HepG2 (cell line): ENCODE results near the gene ZNF132. TPM values are rescaled to one million over a fixed set of nuclear protein-coding genes. Genes with fewer than 3 reads are reported as not detected.

Experiments used
- CEBPB ChIP-seq: IDR thresholded peaks from 2 replicates; pipeline ENCODE4 v1.6.1; 2011; ENCODE audit warnings: low read depth, low read length, improper control_type of control experiment, borderline replicate concordance
- FOXO1 ChIP-seq: sonication (generic); formaldehyde crosslinking; IDR thresholded peaks from 2 replicates; pipeline ENCODE4 v1.4.0; 2020; ENCODE audit warnings: missing genetic modification reagents
- KLF16 ChIP-seq, 2 experiments: sonication (generic) in 1 of 2; formaldehyde crosslinking in 1 of 2; IDR thresholded peaks; 2 replicates each; pipeline versions ENCODE4 v1.6.1 to v1.8.0; 2016 to 2023; ENCODE audit warnings: missing genetic modification reagents in 2 of 2, missing compliant biosample characterization in 1 of 2
- PITX1 ChIP-seq: sonication (generic); formaldehyde crosslinking; IDR thresholded peaks from 2 replicates; pipeline ENCODE4 v1.5.1; 2020; ENCODE audit warnings: mild to moderate bottlenecking, missing genetic modification reagents
- RFX1 ChIP-seq: fragments of 450-650 bp; IDR thresholded peaks from 2 replicates; pipeline ENCODE4 v1.6.1; 2017
- SP1 ChIP-seq, 2 experiments: fragments of 450-650 bp in 1 of 2; sonication (generic) in 1 of 2; formaldehyde crosslinking in 1 of 2; IDR thresholded peaks; 2 replicates each; pipeline versions ENCODE4 v1.4.0 to v1.6.1; 2016 to 2020; ENCODE audit warnings: missing genetic modification reagents in 1 of 2
- TAF1 ChIP-seq: sonication (generic); formaldehyde crosslinking; IDR thresholded peaks from 2 replicates; pipeline ENCODE4 v1.4.0; 2020; ENCODE audit warnings: missing genetic modification reagents
- U2AF2 ChIP-seq: fragments of 200-400 bp; formaldehyde crosslinking; IDR thresholded peaks from 2 replicates; pipeline ENCODE4 v1.6.1; 2017; ENCODE audit warnings: low read depth, mild to moderate bottlenecking, low read length
- ZNF598 ChIP-seq: sonication (generic); formaldehyde crosslinking; IDR thresholded peaks from 2 replicates; pipeline ENCODE4 v1.5.1; 2020; ENCODE audit warnings: mild to moderate bottlenecking, missing genetic modification reagents, borderline replicate concordance
- ZNF788 ChIP-seq: sonication (generic); formaldehyde crosslinking; IDR thresholded peaks from 2 replicates; pipeline ENCODE4 v1.5.0; 2020; ENCODE audit warnings: mild to moderate bottlenecking, missing genetic modification reagents, borderline replicate concordance
- ZSCAN21 ChIP-seq: sonication (generic); formaldehyde crosslinking; IDR thresholded peaks from 2 replicates; pipeline ENCODE4 v1.8.0; 2022; ENCODE audit warnings: mild to moderate bottlenecking, missing genetic modification reagents, moderate library complexity, borderline replicate concordance
- polyA plus RNA-seq, 8 experiments: library from polyadenylated mRNA; depleted of rRNA in 3 of 8; stranded (reverse) in 7 of 8; unstranded in 1 of 8; fragments of >200 nt; fragmentation: Illumina TruSeq in 4 of 8; extraction: Trizol in 4 of 8; gene quantifications; 2 replicates each; pipeline versions ENCODE4 v1.2.1 to v1.2.3, GENCODE V29; 2011 to 2016; ENCODE audit warnings: low read depth in 4 of 8, missing spikeins in 1 of 8, mixed read lengths in 1 of 8; ENCODE audit not compliant: insufficient read depth in 1 of 8
- total RNA-seq, 5 experiments: library from RNA; depleted of rRNA; stranded (reverse); fragments of >200 nt; fragmentation: Illumina TruSeq; extraction: Trizol; gene quantifications; 2 replicates each; pipeline ENCODE4 v1.2.3, GENCODE V29; 2016; ENCODE audit warnings: low read depth in 1 of 5
- TF ChIP-seq, protein P1 (sequence below): sonication (generic); formaldehyde crosslinking; IDR thresholded peaks from 2 replicates; pipeline ENCODE4 v1.5.0; 2020; ENCODE audit warnings: mild to moderate bottlenecking, missing genetic modification reagents
- TF ChIP-seq, protein P2 (sequence below): sonication (generic); formaldehyde crosslinking; IDR thresholded peaks from 2 replicates; pipeline ENCODE4 v1.5.1; 2020; ENCODE audit warnings: mild to moderate bottlenecking, missing genetic modification reagents, moderate library complexity
- TF ChIP-seq, protein P3 (sequence below): sonication (generic); formaldehyde crosslinking; IDR thresholded peaks from 2 replicates; pipeline ENCODE4 v1.5.1; 2020; ENCODE audit warnings: missing genetic modification reagents, mild to moderate bottlenecking, borderline replicate concordance
- TF ChIP-seq, protein P4 (sequence below): sonication (generic); formaldehyde crosslinking; IDR thresholded peaks from 2 replicates; pipeline ENCODE4 v1.8.1; 2022; ENCODE audit warnings: mild to moderate bottlenecking, missing genetic modification reagents
- TF ChIP-seq, protein P5 (sequence below): sonication (generic); formaldehyde crosslinking; IDR thresholded peaks from 2 replicates; pipeline ENCODE4 v1.4.0; 2020; ENCODE audit warnings: missing genetic modification reagents
- TF ChIP-seq, protein P6 (sequence below): sonication (generic); formaldehyde crosslinking; IDR thresholded peaks from 2 replicates; pipeline ENCODE4 v1.5.0; 2020; ENCODE audit warnings: mild to moderate bottlenecking, missing genetic modification reagents, moderate library complexity

Gene ZNF132
- total and polyA plus RNA-seq, 2 of the 13 experiments (the other 11 are each of a cell fraction or from before 2014, with no cell fraction given) = not detected

DNA sequence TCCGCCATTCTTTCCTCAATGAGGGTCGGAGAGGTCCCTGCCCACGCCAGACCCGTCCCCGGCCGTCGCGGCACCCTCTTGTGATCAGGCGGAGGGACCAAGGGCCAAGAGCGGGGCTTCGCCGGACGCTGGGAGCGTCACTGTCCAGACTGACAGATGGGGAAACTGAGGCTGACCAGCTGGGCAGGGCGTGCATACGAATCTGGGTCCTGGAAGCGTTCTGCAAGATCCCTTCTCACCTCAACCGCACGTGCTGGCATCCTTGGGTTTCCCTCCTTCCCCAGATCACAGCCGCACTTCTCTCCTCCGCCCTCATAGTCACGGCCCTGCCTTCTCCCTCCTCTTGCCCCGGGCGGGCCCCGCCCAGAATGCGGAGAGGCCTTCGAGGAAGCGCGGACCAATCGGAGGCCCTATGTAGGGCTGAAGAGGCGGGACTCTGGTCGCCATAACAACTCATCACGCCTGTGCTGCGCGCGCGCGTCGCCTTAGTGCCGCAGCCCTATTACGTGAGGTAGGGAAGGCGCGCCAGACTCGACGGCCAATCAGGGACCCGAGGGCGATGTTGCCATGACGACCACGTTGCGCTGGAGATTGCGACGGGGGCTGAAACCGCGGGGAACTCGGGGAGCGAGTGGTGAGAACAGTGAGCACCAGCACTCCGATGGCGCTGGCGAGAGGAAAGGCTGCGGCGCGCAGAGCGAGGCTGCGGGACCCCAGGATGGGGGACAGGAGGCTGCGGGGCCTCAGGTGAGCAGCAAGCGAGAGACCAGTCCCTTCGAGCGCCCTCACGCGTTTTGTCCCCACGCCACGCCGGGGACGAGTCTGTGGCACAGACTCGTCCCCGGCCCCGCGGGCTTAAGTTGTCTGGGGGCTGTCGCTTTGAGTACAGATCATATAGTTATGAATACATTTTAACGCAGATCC is 38.8 kb downstream of the ZNF132 start (continued):
- TF ChIP-seq, protein P1, sequence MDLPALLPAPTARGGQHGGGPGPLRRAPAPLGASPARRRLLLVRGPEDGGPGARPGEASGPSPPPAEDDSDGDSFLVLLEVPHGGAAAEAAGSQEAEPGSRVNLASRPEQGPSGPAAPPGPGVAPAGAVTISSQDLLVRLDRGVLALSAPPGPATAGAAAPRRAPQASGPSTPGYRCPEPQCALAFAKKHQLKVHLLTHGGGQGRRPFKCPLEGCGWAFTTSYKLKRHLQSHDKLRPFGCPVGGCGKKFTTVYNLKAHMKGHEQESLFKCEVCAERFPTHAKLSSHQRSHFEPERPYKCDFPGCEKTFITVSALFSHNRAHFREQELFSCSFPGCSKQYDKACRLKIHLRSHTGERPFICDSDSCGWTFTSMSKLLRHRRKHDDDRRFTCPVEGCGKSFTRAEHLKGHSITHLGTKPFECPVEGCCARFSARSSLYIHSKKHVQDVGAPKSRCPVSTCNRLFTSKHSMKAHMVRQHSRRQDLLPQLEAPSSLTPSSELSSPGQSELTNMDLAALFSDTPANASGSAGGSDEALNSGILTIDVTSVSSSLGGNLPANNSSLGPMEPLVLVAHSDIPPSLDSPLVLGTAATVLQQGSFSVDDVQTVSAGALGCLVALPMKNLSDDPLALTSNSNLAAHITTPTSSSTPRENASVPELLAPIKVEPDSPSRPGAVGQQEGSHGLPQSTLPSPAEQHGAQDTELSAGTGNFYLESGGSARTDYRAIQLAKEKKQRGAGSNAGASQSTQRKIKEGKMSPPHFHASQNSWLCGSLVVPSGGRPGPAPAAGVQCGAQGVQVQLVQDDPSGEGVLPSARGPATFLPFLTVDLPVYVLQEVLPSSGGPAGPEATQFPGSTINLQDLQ (CRISPR knock-in tag) = no peak
- peak; percentile 100 for TF ChIP-seq RFX1
- TF ChIP-seq SP1 (IDR thresholded peaks at IDR 0.05) = no peak
- peak; percentile 77; the same call in 1 of the 2 replicates for TF ChIP-seq SP1 (CRISPR knock-in tag; IDR thresholded peaks at IDR 0.05)
- TF ChIP-seq, protein P2, sequence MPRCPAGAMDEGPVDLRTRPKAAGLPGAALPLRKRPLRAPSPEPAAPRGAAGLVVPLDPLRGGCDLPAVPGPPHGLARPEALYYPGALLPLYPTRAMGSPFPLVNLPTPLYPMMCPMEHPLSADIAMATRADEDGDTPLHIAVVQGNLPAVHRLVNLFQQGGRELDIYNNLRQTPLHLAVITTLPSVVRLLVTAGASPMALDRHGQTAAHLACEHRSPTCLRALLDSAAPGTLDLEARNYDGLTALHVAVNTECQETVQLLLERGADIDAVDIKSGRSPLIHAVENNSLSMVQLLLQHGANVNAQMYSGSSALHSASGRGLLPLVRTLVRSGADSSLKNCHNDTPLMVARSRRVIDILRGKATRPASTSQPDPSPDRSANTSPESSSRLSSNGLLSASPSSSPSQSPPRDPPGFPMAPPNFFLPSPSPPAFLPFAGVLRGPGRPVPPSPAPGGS (CRISPR knock-in tag) = peak; percentile 55; the same call in 1 of the 2 replicates
- peak; percentile 27; the same call in 1 of the 2 replicates for TF ChIP-seq FOXO1 (CRISPR knock-in tag)
- TF ChIP-seq, protein P3, sequence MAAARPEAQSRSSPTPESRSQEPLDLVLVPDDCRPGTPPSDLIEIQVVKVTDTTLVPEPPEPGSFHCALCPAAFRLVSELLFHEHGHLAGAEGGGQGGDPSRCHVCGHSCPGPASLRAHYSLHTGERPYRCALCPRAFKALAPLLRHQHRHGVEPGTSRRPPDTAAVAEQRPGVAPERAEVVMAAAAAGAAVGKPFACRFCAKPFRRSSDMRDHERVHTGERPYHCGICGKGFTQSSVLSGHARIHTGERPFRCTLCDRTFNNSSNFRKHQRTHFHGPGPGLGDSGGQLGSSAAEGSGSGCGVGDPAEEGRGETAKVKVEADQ = peak; percentile 86
- TF ChIP-seq ZNF788 (CRISPR knock-in tag) = peak; percentile 80; the same call in 1 of the 2 replicates
- TF ChIP-seq CEBPB = peak; percentile 40; the same call in 1 of the 2 replicates
- TF ChIP-seq KLF16 (CRISPR knock-in tag; IDR thresholded peaks at IDR 0.05) = 0 out of 4 replicates have a peak, but pooled peaks of 1 of the 2 experiments have one; percentile 16
- TF ChIP-seq TAF1 (CRISPR knock-in tag) = peak; percentile 89
- peak; percentile 99 for TF ChIP-seq U2AF2
- TF ChIP-seq, protein P4, sequence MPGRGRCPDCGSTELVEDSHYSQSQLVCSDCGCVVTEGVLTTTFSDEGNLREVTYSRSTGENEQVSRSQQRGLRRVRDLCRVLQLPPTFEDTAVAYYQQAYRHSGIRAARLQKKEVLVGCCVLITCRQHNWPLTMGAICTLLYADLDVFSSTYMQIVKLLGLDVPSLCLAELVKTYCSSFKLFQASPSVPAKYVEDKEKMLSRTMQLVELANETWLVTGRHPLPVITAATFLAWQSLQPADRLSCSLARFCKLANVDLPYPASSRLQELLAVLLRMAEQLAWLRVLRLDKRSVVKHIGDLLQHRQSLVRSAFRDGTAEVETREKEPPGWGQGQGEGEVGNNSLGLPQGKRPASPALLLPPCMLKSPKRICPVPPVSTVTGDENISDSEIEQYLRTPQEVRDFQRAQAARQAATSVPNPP (CRISPR knock-in tag) = 0 out of 2 replicates have a peak, but pooled peaks have one; percentile 41
- TF ChIP-seq, protein P5, sequence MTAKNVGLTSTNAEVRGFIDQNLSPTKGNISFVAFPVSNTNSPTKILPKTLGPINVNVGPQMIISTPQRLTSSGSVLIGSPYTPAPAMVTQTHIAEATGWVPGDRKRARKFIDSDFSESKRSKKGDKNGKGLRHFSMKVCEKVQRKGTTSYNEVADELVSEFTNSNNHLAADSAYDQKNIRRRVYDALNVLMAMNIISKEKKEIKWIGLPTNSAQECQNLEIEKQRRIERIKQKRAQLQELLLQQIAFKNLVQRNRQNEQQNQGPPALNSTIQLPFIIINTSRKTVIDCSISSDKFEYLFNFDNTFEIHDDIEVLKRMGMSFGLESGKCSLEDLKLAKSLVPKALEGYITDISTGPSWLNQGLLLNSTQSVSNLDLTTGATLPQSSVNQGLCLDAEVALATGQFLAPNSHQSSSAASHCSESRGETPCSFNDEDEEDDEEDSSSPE (CRISPR knock-in tag) = peak; percentile 95
- TF ChIP-seq, protein P6, sequence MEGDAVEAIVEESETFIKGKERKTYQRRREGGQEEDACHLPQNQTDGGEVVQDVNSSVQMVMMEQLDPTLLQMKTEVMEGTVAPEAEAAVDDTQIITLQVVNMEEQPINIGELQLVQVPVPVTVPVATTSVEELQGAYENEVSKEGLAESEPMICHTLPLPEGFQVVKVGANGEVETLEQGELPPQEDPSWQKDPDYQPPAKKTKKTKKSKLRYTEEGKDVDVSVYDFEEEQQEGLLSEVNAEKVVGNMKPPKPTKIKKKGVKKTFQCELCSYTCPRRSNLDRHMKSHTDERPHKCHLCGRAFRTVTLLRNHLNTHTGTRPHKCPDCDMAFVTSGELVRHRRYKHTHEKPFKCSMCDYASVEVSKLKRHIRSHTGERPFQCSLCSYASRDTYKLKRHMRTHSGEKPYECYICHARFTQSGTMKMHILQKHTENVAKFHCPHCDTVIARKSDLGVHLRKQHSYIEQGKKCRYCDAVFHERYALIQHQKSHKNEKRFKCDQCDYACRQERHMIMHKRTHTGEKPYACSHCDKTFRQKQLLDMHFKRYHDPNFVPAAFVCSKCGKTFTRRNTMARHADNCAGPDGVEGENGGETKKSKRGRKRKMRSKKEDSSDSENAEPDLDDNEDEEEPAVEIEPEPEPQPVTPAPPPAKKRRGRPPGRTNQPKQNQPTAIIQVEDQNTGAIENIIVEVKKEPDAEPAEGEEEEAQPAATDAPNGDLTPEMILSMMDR = 0 out of 2 replicates have a peak, but pooled peaks have one; percentile 2
- no peak; the same call in none of the 2 replicates for TF ChIP-seq ZSCAN21 (CRISPR knock-in tag)
- TF ChIP-seq PITX1 = peak; percentile 53; the same call in 1 of the 2 replicates
- peak; percentile 81 for TF ChIP-seq ZNF598 (CRISPR knock-in tag)
